AG09319 (cell line): ENCODE measurements around the gene STK24.

ENCODE experiments used
- DNase-seq: peaks from one replicate; pipeline ENCODE4 v3.0.0-alpha.2; 2010; ENCODE audit warnings: low read depth; ENCODE audit errors: extremely low read depth
- CTCF ChIP-seq: IDR thresholded peaks from 2 replicates; pipeline ENCODE4 v1.5.1; 2011; ENCODE audit warnings: low read depth, mild to moderate bottlenecking, inconsistent platforms, low read length, moderate library complexity

Gene STK24

DNA sequence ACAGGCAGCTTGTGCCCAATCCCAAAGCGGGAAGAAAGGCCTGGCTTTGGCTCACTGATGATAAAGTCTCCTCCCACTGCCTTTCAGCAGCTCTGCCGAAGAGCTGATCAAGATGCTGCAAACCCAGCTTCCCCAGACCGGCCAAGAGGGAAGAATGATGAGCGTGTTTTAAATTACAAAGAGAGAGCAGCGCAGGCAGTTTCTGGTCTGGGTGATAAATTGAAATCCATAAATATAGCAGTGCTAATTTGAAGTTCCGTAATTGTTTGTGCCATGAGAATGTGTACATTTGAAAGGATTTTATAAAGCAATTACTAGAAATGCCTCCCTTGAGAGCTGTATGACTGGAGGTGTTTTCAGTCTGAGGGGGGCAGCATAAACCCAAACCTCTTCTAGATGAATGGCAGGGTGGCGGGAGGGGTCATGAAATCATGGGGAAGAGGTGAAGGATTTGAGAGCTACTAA, 171.8 kb downstream of the STK24 start:
- no peak for TF ChIP-seq CTCF
- DNase-seq: no peak

- TF ChIP-seq CTCF: no peak
- DNase-seq: no peak
Measured at GRCh38 chr13:98403076-98403475, 173.8 kb downstream of the STK24 start.

DNA sequence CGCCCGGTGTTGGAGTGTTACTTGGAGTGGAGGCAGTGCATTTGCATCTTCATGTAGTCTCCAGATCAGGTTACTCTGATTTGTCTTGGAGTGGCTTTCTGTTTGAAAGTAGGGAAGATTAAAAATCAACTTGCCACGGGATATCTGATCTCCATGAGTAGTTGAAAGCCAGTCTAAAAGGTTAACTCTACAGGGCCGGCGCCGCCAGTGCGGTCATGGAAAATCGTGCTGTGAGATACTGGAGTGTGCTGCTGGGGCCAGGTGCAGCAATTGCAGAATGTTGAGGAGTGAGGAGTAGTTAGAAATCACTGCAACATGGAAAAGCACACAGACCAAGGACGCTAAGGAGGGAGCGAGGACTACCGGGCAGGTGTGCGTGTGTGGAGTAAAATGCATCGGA, 175.0 kb downstream of the STK24 start:
- no peak for TF ChIP-seq CTCF
- DNase-seq: no peak

- no peak for TF ChIP-seq CTCF
- DNase-seq: no peak
Measured at GRCh38 chr13:98399756-98400155, 177.2 kb downstream of the STK24 start.

DNA sequence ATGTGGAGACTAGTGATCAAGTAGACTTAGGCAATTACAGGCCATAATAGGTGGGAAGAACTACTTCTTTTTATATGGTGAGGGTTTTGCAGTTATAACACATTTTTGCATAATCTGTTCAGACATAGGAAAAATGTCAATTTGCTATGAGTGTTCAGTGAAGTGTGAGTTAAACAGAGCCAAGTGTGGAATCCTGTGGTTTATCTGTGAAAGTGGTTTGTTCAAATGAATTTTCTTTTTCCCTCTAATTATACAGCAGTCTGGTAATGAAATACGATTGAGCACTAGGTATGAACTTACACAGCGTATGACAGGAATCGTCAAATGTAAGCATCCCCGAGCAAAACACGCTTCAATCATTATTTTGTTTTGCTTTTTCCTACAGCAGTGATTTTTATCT, 178.3 kb downstream of the STK24 start:
- no peak for TF ChIP-seq CTCF

GRCh38 chr13:98397861-98398260, 179.0 kb downstream of the STK24 start:
- no peak for DNase-seq
- no peak for TF ChIP-seq CTCF

More for the DNA sequence above, 178.3 kb downstream of the STK24 start:
- no peak for DNase-seq

- TF ChIP-seq CTCF: peak; percentile 46
- no peak for DNase-seq
Measured at GRCh38 chr13:98397221-98397620, 179.7 kb downstream of the STK24 start.
